Large intestine (tissue), 3 donors: Measurements from ENCODE around the gene CNTNAP2. TPM values are rescaled to one million over a fixed set of nuclear protein-coding genes. Genes with fewer than 3 reads are reported as not detected.
A peak's percentile ranks its signal among the peaks of the same experiment; 100 is the strongest.
"Not testable (repeated sequence)": the region's sequence is repeated elsewhere in the genome, so short reads cannot be mapped to it uniquely, and the experiment has no call there.

Source experiments
- DNase-seq, 2 donors: peaks; one replicate each; pipeline versions ENCODE4 v3.0.0 to v3.0.0-alpha.2; 2013
- H3K27ac ChIP-seq: one replicate; pipeline ENCODE4 v1.5.1; 2013; ENCODE audit warnings: low read length
- H3K27me3 ChIP-seq: 2 replicates; pipeline ENCODE4 v1.6.1; 2013; ENCODE audit warnings: low read length; ENCODE audit not compliant: control insufficient read depth, insufficient read depth
- H3K36me3 ChIP-seq: 2 replicates; pipeline ENCODE4 v1.6.1; 2013; ENCODE audit warnings: low read length; ENCODE audit not compliant: control insufficient read depth, insufficient read depth
- H3K4me1 ChIP-seq: one replicate; pipeline ENCODE4 v1.6.1; 2013; ENCODE audit warnings: low read length; ENCODE audit not compliant: control insufficient read depth, insufficient read depth
- H3K4me3 ChIP-seq: one replicate; pipeline ENCODE4 v1.5.1; 2013; ENCODE audit warnings: low read length
- H3K9me3 ChIP-seq: one replicate; pipeline ENCODE4 v1.6.1; 2013; ENCODE audit warnings: mild to moderate bottlenecking, low read depth, low read length, moderate library complexity; ENCODE audit not compliant: control insufficient read depth
- WGBS: methylation state at CpG from one replicate; pipeline ENCODE4 v1.1.5; 2013; ENCODE audit warnings: low lambda C conversion rate; ENCODE audit not compliant: insufficient coverage; 5-methylcytosine and 5-hydroxymethylcytosine counted together
- polyA plus RNA-seq: library from polyadenylated mRNA; unstranded; fragments of 120-200 nt; gene quantifications from one replicate; pipeline ENCODE4 v1.2.1, GENCODE V29; 2013

The CNTNAP2 gene
- polyA plus RNA-seq, 1 donor: 12.9 TPM

DNA sequence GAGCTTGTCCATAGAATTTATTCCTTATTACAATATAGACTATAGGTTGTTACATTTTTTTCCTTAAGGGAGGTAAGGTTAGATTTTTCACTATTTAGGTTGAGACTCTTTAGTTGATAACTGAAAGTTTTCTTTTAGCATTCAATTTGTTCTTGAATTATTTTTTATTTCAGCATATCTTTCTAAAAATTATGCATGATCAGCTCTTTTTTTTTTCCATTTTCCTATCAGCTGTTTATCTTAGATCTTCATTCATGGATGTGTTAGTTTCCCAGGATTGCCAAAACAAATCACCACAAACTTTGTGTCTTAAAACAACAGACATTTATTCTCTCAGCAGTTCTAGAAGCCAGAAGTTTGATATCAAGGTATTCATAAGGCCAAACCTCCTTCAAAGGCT, 1558.1 kb downstream of the CNTNAP2 start:
- no peak overlapping the region for H3K4me3 ChIP-seq
- H3K9me3 ChIP-seq: no peaks in the 10 kb centered on the region
- no peaks in the 10 kb centered on the region for H3K36me3 ChIP-seq
- H3K27me3 ChIP-seq: no peaks in the 10 kb centered on the region
- H3K27ac ChIP-seq: no peak overlapping the region
- no peak for DNase-seq
- H3K4me1 ChIP-seq: no peaks in the 10 kb centered on the region

GRCh38 chr7:147678943-147679342, 1562.3 kb downstream of the CNTNAP2 start:
- no peaks in the 10 kb centered on the region for H3K36me3 ChIP-seq
- DNase-seq: no peak
- no CpG with 5 or more reads among the region's 1 CpG for WGBS
- H3K9me3 ChIP-seq: no peaks in the 10 kb centered on the region
- H3K27me3 ChIP-seq: no peaks in the 10 kb centered on the region
- no peaks in the 10 kb centered on the region for H3K4me1 ChIP-seq
- H3K4me3 ChIP-seq: no peak overlapping the region
- H3K27ac ChIP-seq: no peak overlapping the region

- Histone ChIP-seq H3K9me3 (no peaks in the 10 kb centered on the region), H3K4me1 (no peaks in the 10 kb centered on the region), H3K36me3 (no peaks in the 10 kb centered on the region), H3K4me3 (no peak overlapping the region), H3K27ac (no peak overlapping the region), H3K27me3 (no peaks in the 10 kb centered on the region)
- DNase-seq: no peak
- WGBS: 50% methylated on average over 1 of the region's 1 CpG
Observed at GRCh38 chr7:147681530-147681929, 1564.9 kb downstream of the CNTNAP2 start.

DNA sequence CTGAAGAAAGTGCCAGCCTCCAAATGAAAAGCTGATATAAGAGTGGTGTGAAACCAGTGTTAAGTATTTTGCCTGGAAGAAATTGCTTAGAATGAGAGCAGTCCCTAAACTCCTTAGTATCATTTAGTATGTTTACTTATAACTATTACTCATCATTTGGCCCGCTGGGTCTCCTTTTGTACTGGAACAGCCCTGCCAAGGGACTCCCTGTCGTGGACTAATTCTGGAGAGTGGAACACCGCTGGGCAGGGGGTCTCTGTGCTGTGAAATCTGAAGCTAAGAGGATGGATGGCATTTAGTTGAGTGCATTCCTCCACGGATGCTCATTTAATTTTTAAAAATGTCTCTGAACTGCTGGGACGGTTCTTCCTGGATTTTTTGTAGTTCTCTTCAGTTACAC, 1584.1 kb downstream of the CNTNAP2 start:
- Histone ChIP-seq H3K36me3 (no peaks in the 10 kb centered on the region), H3K27me3 (no peaks in the 10 kb centered on the region), H3K4me3 (no peak overlapping the region), H3K27ac (no peak overlapping the region), H3K9me3 (no peaks in the 10 kb centered on the region), H3K4me1 (no peaks in the 10 kb centered on the region)
- no peak for DNase-seq
- WGBS: 71% methylated on average over 1 of the region's 5 CpGs

- no peak for DNase-seq
Observed at GRCh38 chr7:147707926-147708325, 1591.3 kb downstream of the CNTNAP2 start.

DNA sequence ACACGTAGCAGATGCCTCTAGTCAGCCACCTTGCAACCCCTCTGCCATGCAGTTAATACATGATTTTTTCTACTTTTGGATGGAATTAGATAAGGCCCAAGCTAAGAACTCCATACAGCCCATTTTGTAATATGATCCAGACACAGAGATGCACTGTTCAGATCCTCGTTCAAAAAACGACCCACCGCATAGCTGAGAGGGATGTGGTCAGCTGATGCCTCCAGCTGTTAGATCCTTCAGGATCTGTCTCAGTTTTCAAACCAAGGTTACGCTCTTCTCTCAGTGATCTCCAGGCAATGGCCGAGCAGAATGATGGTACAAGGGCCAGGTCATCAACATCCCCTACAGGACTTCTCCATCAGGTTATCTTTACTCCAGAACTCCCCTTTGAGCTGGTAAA, 1592.3 kb downstream of the CNTNAP2 start:
- Histone ChIP-seq H3K27me3 (no peaks in the 10 kb centered on the region), H3K36me3 (no peaks in the 10 kb centered on the region), H3K4me3 (no peak overlapping the region), H3K9me3 (peaks cover 4% of the 10 kb centered on the region), H3K4me1 (no peaks in the 10 kb centered on the region), H3K27ac (no peak overlapping the region)
- 80% methylated on average over 1 of the region's 6 CpGs for WGBS
- no peak for DNase-seq

More at GRCh38 chr7:147707926-147708325, 1591.3 kb downstream of the CNTNAP2 start:
- no peak overlapping the region for H3K4me3 ChIP-seq
- H3K27ac ChIP-seq: no peak overlapping the region
- peaks cover 4% of the 10 kb centered on the region for H3K9me3 ChIP-seq
- no peaks in the 10 kb centered on the region for H3K4me1 ChIP-seq
- H3K36me3 ChIP-seq: no peaks in the 10 kb centered on the region
- H3K27me3 ChIP-seq: no peaks in the 10 kb centered on the region

GRCh38 chr7:147711447-147711846, 1594.8 kb downstream of the CNTNAP2 start:
- WGBS: 71% methylated on average over 1 of the region's 2 CpGs
- H3K9me3 ChIP-seq: peaks cover 4% of the 10 kb centered on the region
- H3K27me3 ChIP-seq: no peaks in the 10 kb centered on the region
- H3K4me1 ChIP-seq: no peaks in the 10 kb centered on the region
- H3K4me3 ChIP-seq: no peak overlapping the region
- no peak overlapping the region for H3K27ac ChIP-seq
- H3K36me3 ChIP-seq: no peaks in the 10 kb centered on the region
- peak in 1 of 2 donors; percentile 4 for DNase-seq

- H3K27me3 ChIP-seq: no peaks in the 10 kb centered on the region
- no peaks in the 10 kb centered on the region for H3K9me3 ChIP-seq
- H3K4me3 ChIP-seq: no peak overlapping the region
- H3K27ac ChIP-seq: no peak overlapping the region
- no peaks in the 10 kb centered on the region for H3K36me3 ChIP-seq
- 67% methylated on average over 1 of the region's 6 CpGs for WGBS
- H3K4me1 ChIP-seq: no peaks in the 10 kb centered on the region
- DNase-seq: no peak
Observed at GRCh38 chr7:147721962-147722830, 1605.6 kb downstream of the CNTNAP2 start.

DNA sequence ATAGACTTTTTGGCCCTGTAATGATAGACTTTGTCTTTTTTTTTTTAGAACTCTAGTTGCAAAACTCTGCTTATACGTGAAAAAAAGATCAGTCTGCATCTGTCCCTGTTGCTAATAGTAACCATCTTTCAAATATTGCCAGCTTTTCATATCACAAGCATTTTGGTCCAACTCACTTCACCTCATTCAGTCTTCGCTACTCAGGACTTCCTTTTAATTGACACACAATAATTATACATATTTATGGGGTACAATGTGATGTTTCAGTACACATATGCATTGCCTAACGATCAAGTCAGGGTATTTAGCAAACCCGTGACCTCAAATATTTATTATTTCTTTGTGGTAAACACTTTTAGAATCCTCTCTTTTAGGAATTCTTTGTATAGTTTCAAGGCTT, 1606.9 kb downstream of the CNTNAP2 start:
- H3K27me3 ChIP-seq: no peaks in the 10 kb centered on the region
- no peak overlapping the region for H3K27ac ChIP-seq
- H3K4me1 ChIP-seq: no peaks in the 10 kb centered on the region
- no peaks in the 10 kb centered on the region for H3K9me3 ChIP-seq
- no peak for DNase-seq
- no peak overlapping the region for H3K4me3 ChIP-seq
- WGBS: no CpG with 5 or more reads among the region's 4 CpGs
- no peaks in the 10 kb centered on the region for H3K36me3 ChIP-seq

GRCh38 chr7:147731311-147731710, 1614.7 kb downstream of the CNTNAP2 start:
- H3K4me1 ChIP-seq: no peaks in the 10 kb centered on the region
- no peak for DNase-seq
- no peak overlapping the region for H3K27ac ChIP-seq
- no peaks in the 10 kb centered on the region for H3K36me3 ChIP-seq
- no peak overlapping the region for H3K4me3 ChIP-seq
- no CpG with 5 or more reads among the region's 2 CpGs for WGBS
- no peaks in the 10 kb centered on the region for H3K27me3 ChIP-seq
- no peaks in the 10 kb centered on the region for H3K9me3 ChIP-seq

- not testable (repeated sequence) for H3K4me3 ChIP-seq, H3K9me3 ChIP-seq, DNase-seq, H3K36me3 ChIP-seq, H3K4me1 ChIP-seq, H3K27me3 ChIP-seq, H3K27ac ChIP-seq
- no CpG with 5 or more reads among the region's 18 CpGs for WGBS
Observed at GRCh38 chr7:147737559-147738214, 1621.1 kb downstream of the CNTNAP2 start.
